Fibroblast of lung (primary cell): ENCODE data around the gene CTNND2.

ENCODE experiments used
- EZH2 ChIP-seq: IDR thresholded peaks from 2 replicates; pipeline ENCODE4 v1.5.1; 2012; ENCODE audit warnings: low read length, control low read depth, mild to moderate bottlenecking; ENCODE audit errors: missing control alignments
- TF ChIP-seq, protein P1 (sequence below), 2 donors: IDR thresholded peaks in 1 of 2; conservative IDR thresholded peaks in 1 of 2; 1 replicate in 1 of 2; 2 replicates in 1 of 2; pipeline ENCODE4 v1.5.1; 2011 to 2012; ENCODE audit warnings: low read length in 2 of 2, control low read depth in 1 of 2, inconsistent platforms in 1 of 2, low read depth in 1 of 2, mild to moderate bottlenecking in 1 of 2

DNA sequence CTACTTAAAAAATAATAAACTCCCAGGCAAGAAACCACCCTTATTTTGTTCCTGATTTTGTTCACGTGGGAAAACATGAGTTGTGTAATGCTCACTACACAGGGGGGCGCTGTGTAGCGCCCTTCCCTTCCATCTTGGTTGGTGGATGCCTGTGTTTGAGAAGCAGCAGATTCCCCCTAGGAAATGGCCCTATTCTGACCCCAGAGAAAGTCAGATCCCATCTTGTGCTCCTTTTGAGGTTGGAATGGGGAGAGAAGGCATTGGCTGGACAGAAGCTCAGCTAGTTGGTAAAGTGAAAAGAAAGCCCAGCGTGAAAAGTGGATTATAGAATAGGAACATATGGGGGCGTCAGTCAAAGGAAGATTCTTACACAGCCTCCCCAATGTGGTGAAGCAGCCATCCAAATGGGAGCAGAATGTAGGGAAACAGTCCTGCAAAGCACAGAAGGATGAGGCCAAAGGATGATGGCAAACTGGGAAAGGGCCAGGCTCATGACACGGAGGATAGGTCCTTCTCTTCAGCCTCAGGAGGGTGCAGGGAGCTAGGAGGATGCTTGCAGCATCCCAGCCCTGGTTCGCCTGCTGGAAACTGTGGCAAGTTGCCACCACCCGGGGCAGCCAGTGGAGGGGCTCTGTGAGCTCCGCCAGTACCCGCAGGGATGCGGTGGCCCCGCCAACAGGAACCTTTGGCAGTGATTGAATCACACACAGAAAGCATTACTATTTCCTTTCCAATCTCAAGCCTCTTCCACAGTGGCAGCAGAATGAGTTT, 829.0 kb downstream of the CTNND2 start:
- TF ChIP-seq, protein P1, sequence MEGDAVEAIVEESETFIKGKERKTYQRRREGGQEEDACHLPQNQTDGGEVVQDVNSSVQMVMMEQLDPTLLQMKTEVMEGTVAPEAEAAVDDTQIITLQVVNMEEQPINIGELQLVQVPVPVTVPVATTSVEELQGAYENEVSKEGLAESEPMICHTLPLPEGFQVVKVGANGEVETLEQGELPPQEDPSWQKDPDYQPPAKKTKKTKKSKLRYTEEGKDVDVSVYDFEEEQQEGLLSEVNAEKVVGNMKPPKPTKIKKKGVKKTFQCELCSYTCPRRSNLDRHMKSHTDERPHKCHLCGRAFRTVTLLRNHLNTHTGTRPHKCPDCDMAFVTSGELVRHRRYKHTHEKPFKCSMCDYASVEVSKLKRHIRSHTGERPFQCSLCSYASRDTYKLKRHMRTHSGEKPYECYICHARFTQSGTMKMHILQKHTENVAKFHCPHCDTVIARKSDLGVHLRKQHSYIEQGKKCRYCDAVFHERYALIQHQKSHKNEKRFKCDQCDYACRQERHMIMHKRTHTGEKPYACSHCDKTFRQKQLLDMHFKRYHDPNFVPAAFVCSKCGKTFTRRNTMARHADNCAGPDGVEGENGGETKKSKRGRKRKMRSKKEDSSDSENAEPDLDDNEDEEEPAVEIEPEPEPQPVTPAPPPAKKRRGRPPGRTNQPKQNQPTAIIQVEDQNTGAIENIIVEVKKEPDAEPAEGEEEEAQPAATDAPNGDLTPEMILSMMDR (conservative IDR thresholded peaks at IDR 0.05 in 1 of 2, IDR thresholded peaks at IDR 0.05 in 1 of 2; ENCODE audit: low read depth in 1 of 2, low read length in 2 of 2), result no peak
- TF ChIP-seq EZH2, result no peak
